Chondrocyte (in vitro differentiated cells): ENCODE data around the gene C1orf74. TPM values are rescaled to one million over a fixed set of nuclear protein-coding genes. Genes with fewer than 3 reads are reported as not detected.

ENCODE experiments used
- DNase-seq: peaks from one replicate; pipeline ENCODE4 v3.0.0; 2021; ENCODE audit warnings: mixed read lengths, low spot score
- H3K27ac Mint-ChIP-seq: one replicate; pipeline ENCODE4 v1.8.0; 2021; ENCODE audit warnings: mild to moderate bottlenecking, moderate library complexity, mixed read lengths; ENCODE audit not compliant: unreplicated experiment
- H3K27me3 Mint-ChIP-seq: 2 replicates; pipeline ENCODE4 v1.8.0; 2021; ENCODE audit warnings: low read depth, mixed read lengths
- H3K36me3 Mint-ChIP-seq: 2 replicates; pipeline ENCODE4 v1.8.0; 2021; ENCODE audit warnings: low read depth, mixed read lengths
- H3K4me1 Mint-ChIP-seq: 2 replicates; pipeline ENCODE4 v1.8.0; 2021; ENCODE audit warnings: low read depth, mild to moderate bottlenecking, mixed read lengths
- H3K4me3 Mint-ChIP-seq: one replicate; pipeline ENCODE4 v1.8.0; 2021; ENCODE audit warnings: mild to moderate bottlenecking, moderate library complexity, mixed read lengths; ENCODE audit not compliant: unreplicated experiment
- H3K9me3 Mint-ChIP-seq: 2 replicates; pipeline ENCODE4 v1.8.0; 2021; ENCODE audit warnings: low read depth, mixed read lengths
- CTCF ChIP-seq: fragments of 200-600 bp; sonication (generic); IDR thresholded peaks from 2 replicates; pipeline ENCODE4 v1.5.0; 2021; ENCODE audit warnings: antibody characterized with exemption, mild to moderate bottlenecking, moderate library complexity
- total RNA-seq: library from RNA; stranded (reverse); gene quantifications from 3 replicates; pipeline ENCODE4 v1.2.1, GENCODE V29; 2021

The C1orf74 gene
- total RNA-seq, 1 donor from 2014 or later = 1.6 TPM

- H3K4me1 Mint-ChIP-seq = no peaks in the 10 kb centered on the region
- no peak overlapping the region for H3K4me3 Mint-ChIP-seq
- TF ChIP-seq CTCF = no peak
These were observed 17.3 kb downstream of the C1orf74 start for GRCh38 chr1:209767096-209767495.

GRCh38 chr1:209766051-209766450 is 18.3 kb downstream of the C1orf74 start:
- Mint-ChIP-seq H3K36me3 (no peaks in the 10 kb centered on the region), H3K4me3 (no peak overlapping the region), H3K27ac (peak overlapping the region; percentile 30), H3K4me1 (no peaks in the 10 kb centered on the region), H3K27me3 (peaks cover 23% of the 10 kb centered on the region), H3K9me3 (no peaks in the 10 kb centered on the region)
- no peak for DNase-seq
- no peak for TF ChIP-seq CTCF

More at GRCh38 chr1:209767096-209767495, 17.3 kb downstream of the C1orf74 start:
- Mint-ChIP-seq H3K27ac (no peak overlapping the region), H3K36me3 (no peaks in the 10 kb centered on the region), H3K9me3 (no peaks in the 10 kb centered on the region), H3K27me3 (peaks cover 18% of the 10 kb centered on the region)
- no peak for DNase-seq

- H3K27me3 Mint-ChIP-seq = peaks cover 47% of the 10 kb centered on the region
- H3K36me3 Mint-ChIP-seq = no peaks in the 10 kb centered on the region
- no peak overlapping the region for H3K4me3 Mint-ChIP-seq
These were observed 23.2 kb downstream of the C1orf74 start for GRCh38 chr1:209761011-209761635.

GRCh38 chr1:209759829-209760359 is 24.5 kb downstream of the C1orf74 start:
- peaks cover 58% of the 10 kb centered on the region for H3K27me3 Mint-ChIP-seq

More at GRCh38 chr1:209761011-209761635, 23.2 kb downstream of the C1orf74 start:
- Mint-ChIP-seq H3K4me1 (no peaks in the 10 kb centered on the region), H3K9me3 (no peaks in the 10 kb centered on the region), H3K27ac (no peak overlapping the region)
- TF ChIP-seq CTCF = no peak
- DNase-seq = no peak

GRCh38 chr1:209758400-209758799 is 26.0 kb downstream of the C1orf74 start:
- Mint-ChIP-seq H3K27ac (no peak overlapping the region), H3K9me3 (no peaks in the 10 kb centered on the region), H3K36me3 (no peaks in the 10 kb centered on the region), H3K27me3 (peaks cover 59% of the 10 kb centered on the region), H3K4me1 (no peaks in the 10 kb centered on the region), H3K4me3 (no peak overlapping the region)
- no peak for TF ChIP-seq CTCF
- DNase-seq = no peak

More at GRCh38 chr1:209759829-209760359, 24.5 kb downstream of the C1orf74 start:
- Mint-ChIP-seq H3K4me1 (no peaks in the 10 kb centered on the region), H3K36me3 (no peaks in the 10 kb centered on the region), H3K9me3 (no peaks in the 10 kb centered on the region), H3K27ac (no peak overlapping the region), H3K4me3 (no peak overlapping the region)
- no peak for DNase-seq
- TF ChIP-seq CTCF = no peak
